ENCODE results near the gene THOC5.

THOC5 gene

DNA sequence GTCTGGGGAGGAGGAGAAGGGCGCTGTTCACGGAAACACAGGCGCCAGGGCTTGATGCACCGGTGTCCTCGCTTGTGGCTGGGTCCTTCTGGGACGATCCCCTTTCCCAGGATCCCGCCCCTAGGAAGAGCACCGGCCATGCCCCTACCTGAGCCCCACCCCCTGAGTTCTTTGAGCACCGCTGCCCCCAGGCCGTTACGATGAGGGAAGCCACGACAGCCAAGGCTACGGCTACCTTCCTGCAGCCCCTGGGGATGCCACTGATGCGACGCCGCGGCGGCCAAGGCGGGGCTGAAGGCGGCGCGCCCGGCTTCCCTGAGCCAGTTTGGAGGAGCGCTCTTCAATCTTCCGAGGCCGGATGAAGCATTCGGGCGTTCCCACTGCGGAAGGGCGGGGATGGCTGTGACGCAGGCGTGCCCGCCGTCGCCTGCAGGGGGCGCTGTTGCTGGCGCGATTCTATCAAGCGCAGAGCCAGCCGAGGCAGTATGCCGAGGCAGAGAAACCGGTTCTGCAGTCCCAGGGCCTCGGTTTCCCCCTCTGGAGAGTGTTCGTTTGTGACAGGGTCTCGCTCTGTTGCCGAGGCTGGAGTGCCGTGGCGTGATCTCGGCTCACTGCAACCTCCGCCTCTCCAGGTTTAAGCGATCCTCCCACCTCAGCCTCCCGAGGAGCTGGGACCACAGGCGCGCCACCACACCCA lies 83.2 kb downstream of the THOC5 start:
- ATAC-seq (replicated peaks) (peak; percentile 80), DNase-seq (peak; percentile 54 to 64 (median 60))
- peaks cover 15% of the 10 kb centered on the region for H3K36me3 Mint-ChIP-seq (ENCODE audit: insufficient read depth)
- peaks cover 10 to 36% of the 10 kb centered on the region in 2 donors for H3K27me3 Mint-ChIP-seq
- no peak overlapping the region for H3K27ac Mint-ChIP-seq
- peaks cover 3 to 4% of the 10 kb centered on the region in 2 donors for H3K4me1 Mint-ChIP-seq (ENCODE audit: low read depth in 2 of 2)
- H3K4me3 Mint-ChIP-seq: peak overlapping the region; percentile 55 to 69
- H3K9me3 Mint-ChIP-seq: no peaks in the 10 kb centered on the region

DNA sequence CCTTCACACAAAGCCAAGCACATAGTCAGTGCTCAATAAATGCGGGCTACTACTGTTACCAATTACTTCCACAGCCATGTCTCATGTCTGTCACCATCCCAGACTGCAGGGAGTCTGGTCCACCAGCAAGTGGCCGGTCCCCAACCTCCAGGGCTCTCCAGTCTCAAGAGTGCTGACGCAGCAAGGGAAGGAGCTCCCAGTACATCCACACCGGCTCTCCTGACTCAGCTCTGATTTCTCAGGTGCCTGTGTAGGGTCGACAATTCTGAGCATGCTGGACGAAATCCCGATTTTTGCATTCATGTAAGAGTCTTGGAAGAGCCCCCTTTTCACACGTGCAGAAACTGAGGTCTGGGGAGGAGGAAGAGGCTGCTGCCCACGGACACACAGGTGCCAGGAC lies 83.8 kb downstream of the THOC5 start:
- Mint-ChIP-seq H3K4me3 (peak overlapping the region; percentile 55 to 69), H3K27ac (no peak overlapping the region), H3K27me3 (peaks cover 10 to 34% of the 10 kb centered on the region in 2 donors), H3K9me3 (no peaks in the 10 kb centered on the region), H3K36me3 (ENCODE audit: insufficient read depth) (peaks cover 15% of the 10 kb centered on the region), H3K4me1 (ENCODE audit: low read depth in 2 of 2) (peaks cover 3 to 4% of the 10 kb centered on the region in 2 donors)
- DNase-seq (no peak), ATAC-seq (replicated peaks) (no peak)

DNA sequence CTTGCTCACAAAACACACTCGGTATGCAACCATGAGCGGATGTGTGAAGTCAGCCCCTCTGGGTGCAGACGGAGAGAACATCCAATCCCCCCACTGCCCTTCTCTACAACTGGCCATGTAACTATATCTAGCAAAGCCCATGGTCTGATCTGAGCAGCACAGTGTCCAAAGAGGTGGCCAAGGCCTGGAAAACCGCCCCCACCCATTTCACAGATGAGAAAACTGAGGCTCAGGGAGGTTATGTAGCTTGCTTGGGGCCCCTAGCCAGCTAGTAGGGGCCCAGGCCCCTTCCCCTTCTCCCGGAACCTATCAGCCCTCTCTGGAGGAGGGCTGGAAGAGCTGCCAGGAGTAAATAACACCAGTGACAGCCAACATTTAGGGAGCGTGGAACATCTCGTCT lies 89.0 kb downstream of the THOC5 start:
- H3K27ac Mint-ChIP-seq: no peak overlapping the region
- no peak for ATAC-seq (replicated peaks)
- no peak overlapping the region for H3K4me3 Mint-ChIP-seq
- peaks cover 0 to 1% of the 10 kb centered on the region in 2 donors for H3K27me3 Mint-ChIP-seq
- H3K4me1 Mint-ChIP-seq (ENCODE audit: low read depth in 2 of 2): peaks cover 0 to 4% of the 10 kb centered on the region in 2 donors
- H3K9me3 Mint-ChIP-seq: no peaks in the 10 kb centered on the region
- H3K36me3 Mint-ChIP-seq (ENCODE audit: insufficient read depth): no peaks in the 10 kb centered on the region
- DNase-seq: no peak

DNA sequence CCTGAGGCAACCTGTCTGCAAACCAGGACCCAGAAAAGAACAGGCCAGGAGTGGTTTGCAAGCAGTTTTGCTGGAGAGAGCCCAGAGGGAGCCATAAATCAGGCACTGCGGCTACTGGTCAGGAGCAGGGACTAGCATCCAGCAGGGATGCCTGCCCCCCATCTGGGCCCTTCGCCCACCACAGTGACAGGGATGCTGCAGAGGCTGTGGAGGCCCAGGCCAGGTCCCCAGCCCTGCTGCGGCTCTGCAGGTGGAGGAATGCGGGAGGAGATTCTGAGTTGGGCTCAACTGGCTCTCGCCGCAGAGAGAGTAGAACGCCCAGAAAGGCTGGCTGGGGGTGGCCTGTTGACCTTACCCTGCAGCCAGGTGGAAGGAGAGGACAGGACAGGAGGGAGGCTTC lies 89.9 kb downstream of the THOC5 start:
- Mint-ChIP-seq H3K27ac (no peak overlapping the region), H3K27me3 (no peaks in the 10 kb centered on the region), H3K36me3 (ENCODE audit: insufficient read depth) (no peaks in the 10 kb centered on the region), H3K9me3 (no peaks in the 10 kb centered on the region), H3K4me3 (no peak overlapping the region), H3K4me1 (ENCODE audit: low read depth in 2 of 2) (peaks cover 0 to 4% of the 10 kb centered on the region in 2 donors)
- DNase-seq (no peak), ATAC-seq (replicated peaks) (no peak)

DNA sequence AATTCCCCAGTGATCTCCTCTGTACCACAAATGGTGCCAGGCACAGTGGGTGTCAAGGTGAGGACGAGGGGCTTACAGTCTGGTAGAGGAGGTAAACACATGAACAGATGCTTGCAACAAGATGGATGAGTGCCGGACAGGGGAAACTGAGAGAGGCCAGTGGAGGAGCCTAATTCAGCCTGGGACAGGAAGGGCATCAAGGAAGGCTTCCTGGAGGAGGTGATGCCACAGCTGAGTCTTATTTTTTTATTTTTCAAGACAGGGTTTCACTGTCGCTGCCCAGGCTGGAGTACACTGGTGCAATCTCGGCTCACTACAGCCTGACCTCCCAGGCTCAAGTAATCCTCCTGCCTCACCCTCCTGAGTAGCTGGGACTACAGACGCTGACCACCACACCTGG lies 92.3 kb downstream of the THOC5 start:
- Mint-ChIP-seq H3K36me3 (ENCODE audit: insufficient read depth) (no peaks in the 10 kb centered on the region), H3K4me3 (no peak overlapping the region), H3K27me3 (no peaks in the 10 kb centered on the region), H3K27ac (no peak overlapping the region), H3K9me3 (no peaks in the 10 kb centered on the region), H3K4me1 (ENCODE audit: low read depth in 2 of 2) (peaks cover 0 to 4% of the 10 kb centered on the region in 2 donors)
- ATAC-seq (replicated peaks): no peak
- no peak for DNase-seq

DNA sequence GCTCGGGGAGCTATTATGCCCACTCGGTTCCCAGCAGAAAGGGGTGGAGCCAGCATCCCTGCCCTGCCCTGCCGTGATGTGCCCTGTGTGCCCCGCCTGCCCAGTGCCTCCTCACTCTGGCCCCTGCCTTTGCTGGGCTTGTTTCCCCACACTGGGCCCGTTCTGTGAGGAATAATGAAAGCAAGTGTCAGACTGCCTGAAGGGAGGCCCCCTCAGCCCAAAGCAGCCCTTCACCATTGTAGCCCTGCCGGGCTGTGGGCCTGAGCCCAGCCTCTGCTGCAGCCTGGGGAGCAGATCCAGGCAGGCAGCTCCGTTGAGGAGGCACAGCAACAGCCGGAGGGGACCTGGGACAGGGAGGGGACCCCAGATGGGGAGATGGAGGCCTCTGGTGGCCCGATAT lies 93.8 kb downstream of the THOC5 start:
- no peaks in the 10 kb centered on the region for H3K36me3 Mint-ChIP-seq (ENCODE audit: insufficient read depth)
- H3K4me3 Mint-ChIP-seq: no peak overlapping the region
- ATAC-seq (replicated peaks) (no peak), DNase-seq (no peak)
- no peak overlapping the region for H3K27ac Mint-ChIP-seq
- H3K27me3 Mint-ChIP-seq: no peaks in the 10 kb centered on the region
- no peaks in the 10 kb centered on the region for H3K9me3 Mint-ChIP-seq
- H3K4me1 Mint-ChIP-seq (ENCODE audit: low read depth in 2 of 2): peaks cover 0 to 4% of the 10 kb centered on the region in 2 donors

DNA sequence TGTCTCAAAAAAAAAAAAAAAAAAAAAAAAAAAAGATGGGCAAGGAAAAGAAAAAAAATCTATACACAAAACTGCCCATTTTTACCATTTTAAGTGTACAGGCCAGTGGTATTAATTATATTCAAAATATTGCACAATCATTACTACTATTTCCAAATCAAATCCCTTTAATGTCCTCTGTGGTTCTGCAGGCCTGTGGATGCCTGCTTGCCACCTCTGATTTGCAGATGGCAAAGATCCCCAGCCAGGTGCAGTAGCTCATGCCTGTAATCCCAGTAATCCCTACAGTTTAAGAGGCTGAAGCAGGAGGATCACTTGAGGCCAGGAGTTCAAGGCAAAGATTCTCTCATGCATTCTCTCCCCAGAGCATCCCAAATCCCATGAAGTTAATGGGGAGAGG lies 95.0 kb downstream of the THOC5 start:
- Mint-ChIP-seq H3K27me3 (no peaks in the 10 kb centered on the region), H3K9me3 (no peaks in the 10 kb centered on the region), H3K4me3 (no peak overlapping the region), H3K36me3 (ENCODE audit: insufficient read depth) (no peaks in the 10 kb centered on the region), H3K4me1 (ENCODE audit: low read depth in 2 of 2) (peaks cover 0 to under 1% of the 10 kb centered on the region in 2 donors), H3K27ac (peak overlapping the region in 1 of 2 donors; percentile 76)
- DNase-seq (no peak), ATAC-seq (replicated peaks) (no peak)

DNA sequence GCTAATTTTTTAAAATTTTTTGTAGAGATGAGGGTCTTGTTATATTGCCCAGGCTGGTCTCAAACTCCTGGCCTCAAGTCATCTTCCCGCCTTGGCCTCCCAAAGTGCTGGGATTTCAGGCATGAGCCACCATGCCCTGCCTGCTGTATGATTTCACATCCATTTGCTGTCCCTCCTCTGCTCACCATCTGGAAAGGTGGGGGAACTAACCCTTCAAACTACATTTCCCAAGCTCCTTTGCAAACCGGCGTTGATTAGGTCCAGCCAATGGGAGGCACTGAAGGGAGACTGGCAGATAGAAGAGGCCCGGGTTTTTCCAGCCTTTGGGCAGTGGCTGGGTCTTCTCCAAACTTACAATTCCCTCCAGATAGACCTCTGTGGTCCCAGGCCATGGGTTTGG lies 95.8 kb downstream of the THOC5 start:
- Mint-ChIP-seq H3K27me3 (no peaks in the 10 kb centered on the region), H3K27ac (peak overlapping the region in 1 of 2 donors; percentile 32), H3K4me3 (no peak overlapping the region), H3K9me3 (no peaks in the 10 kb centered on the region), H3K4me1 (ENCODE audit: low read depth in 2 of 2) (no peaks in the 10 kb centered on the region), H3K36me3 (ENCODE audit: insufficient read depth) (no peaks in the 10 kb centered on the region)
- DNase-seq (no peak), ATAC-seq (replicated peaks) (peak; percentile 37)

DNA sequence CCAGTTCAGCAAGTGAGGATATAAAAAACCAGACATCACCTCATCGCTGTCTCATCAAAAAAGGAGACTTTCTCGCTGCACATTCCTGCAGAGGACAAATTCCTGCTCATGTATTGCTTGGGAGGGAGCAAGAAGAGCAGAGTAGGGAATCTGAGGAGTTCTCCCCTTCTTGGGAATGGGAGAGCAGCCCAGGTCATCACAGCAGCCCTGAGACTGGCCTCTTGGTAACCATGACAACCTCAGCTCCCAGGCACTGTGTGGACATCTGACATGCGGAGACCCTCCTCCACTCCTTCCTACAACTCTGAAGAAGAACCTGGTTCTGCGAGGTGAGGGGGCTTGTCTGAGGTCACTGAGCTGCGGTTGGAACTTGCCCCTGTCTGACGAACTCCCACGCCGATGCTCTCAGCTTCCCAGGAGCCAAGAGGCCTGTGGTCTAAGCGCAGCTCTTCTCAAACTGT lies 97.3 kb downstream of the THOC5 start:
- Mint-ChIP-seq H3K4me3 (no peak overlapping the region), H3K27me3 (no peaks in the 10 kb centered on the region)
- no peak for ATAC-seq (replicated peaks)

More for the DNA sequence above, 97.3 kb downstream of the THOC5 start:
- no peak for DNase-seq
- Mint-ChIP-seq H3K9me3 (no peaks in the 10 kb centered on the region), H3K36me3 (ENCODE audit: insufficient read depth) (no peaks in the 10 kb centered on the region), H3K27ac (no peak overlapping the region), H3K4me1 (ENCODE audit: low read depth in 2 of 2) (no peaks in the 10 kb centered on the region)

All from effector memory CD8-positive, alpha-beta T cell (primary cell).